Osteoblast (primary cell): ENCODE data around the gene RHOF. TPM values are rescaled to one million over a fixed set of nuclear protein-coding genes. Genes with fewer than 3 reads are reported as not detected.

Experiments
- DNase-seq: peaks from one replicate; pipeline ENCODE4 v3.0.0; 2011; ENCODE audit warnings: low spot score, mixed read lengths; ENCODE audit not compliant: insufficient read length; ENCODE audit errors: missing footprints
- H2AFZ ChIP-seq: 2 replicates; pipeline ENCODE4 v1.6.0; 2011; ENCODE audit warnings: mild to moderate bottlenecking, low read length
- H3K27ac ChIP-seq: 2 replicates; pipeline ENCODE4 v1.5.1; 2011; ENCODE audit warnings: mild to moderate bottlenecking, low read depth, low read length, moderate library complexity
- H3K27me3 ChIP-seq: 2 replicates; pipeline ENCODE4 v1.6.0; 2012; ENCODE audit warnings: mild to moderate bottlenecking, control low read depth, inconsistent platforms, low read length, moderate library complexity; ENCODE audit not compliant: insufficient read depth
- H3K36me3 ChIP-seq: 2 replicates; pipeline ENCODE4 v1.5.1; 2011; ENCODE audit warnings: mild to moderate bottlenecking, low read length, control low read depth, moderate library complexity; ENCODE audit not compliant: insufficient read depth
- H3K4me1 ChIP-seq: 2 replicates; pipeline ENCODE4 v1.5.1; 2011; ENCODE audit warnings: mild to moderate bottlenecking, low read length, control low read depth, moderate library complexity; ENCODE audit not compliant: insufficient read depth
- H3K4me2 ChIP-seq: 2 replicates; pipeline ENCODE4 v1.6.0; 2011; ENCODE audit warnings: mild to moderate bottlenecking, low read length; ENCODE audit not compliant: insufficient read depth
- H3K4me3 ChIP-seq: fragments of 200-600 bp; sonication (generic); 3 replicates; pipeline ENCODE4 v1.5.1; 2012; ENCODE audit warnings: mild to moderate bottlenecking, low read length, inconsistent platforms; ENCODE audit not compliant: insufficient read depth
- H3K79me2 ChIP-seq: 2 replicates; pipeline ENCODE4 v1.6.0; 2012; ENCODE audit warnings: mild to moderate bottlenecking, low read length, control low read depth, inconsistent platforms; ENCODE audit not compliant: insufficient read depth
- H3K9me3 ChIP-seq: 2 replicates; pipeline ENCODE4 v1.5.1; 2011; ENCODE audit warnings: low read depth, low read length, control low read depth
- H4K20me1 ChIP-seq: 2 replicates; pipeline ENCODE4 v1.6.0; 2012; ENCODE audit warnings: mild to moderate bottlenecking, low read length, control low read depth; ENCODE audit not compliant: insufficient read depth
- CTCF ChIP-seq: IDR thresholded peaks from 2 replicates; pipeline ENCODE4 v1.5.1; 2011; ENCODE audit warnings: mild to moderate bottlenecking, low read depth, low read length, moderate library complexity; ENCODE audit errors: extremely low read depth
- total RNA-seq: library from RNA; depleted of rRNA; stranded (reverse); fragments of >200 nt; gene quantifications from 2 replicates; pipeline ENCODE4 v1.2.3, GENCODE V29; 2012

RHOF gene
- total RNA-seq, 1 donor: 8.3 TPM

GRCh38 chr12:121816925-121817647 lies 23.6 kb upstream of the RHOF start:
- no peak overlapping the region for H3K4me2 ChIP-seq
- H3K27me3 ChIP-seq: no peaks in the 10 kb centered on the region
- peaks cover 61% of the 10 kb centered on the region for H3K79me2 ChIP-seq
- H3K4me1 ChIP-seq: peaks cover 10% of the 10 kb centered on the region
- H3K27ac ChIP-seq: no peak overlapping the region
- no peak for TF ChIP-seq CTCF
- no peaks in the 10 kb centered on the region for H3K9me3 ChIP-seq
- no peak overlapping the region for H3K4me3 ChIP-seq
- peak; percentile 45 for DNase-seq
- H2AFZ ChIP-seq: no peak overlapping the region
- peaks cover 79% of the 10 kb centered on the region for H3K36me3 ChIP-seq
- H4K20me1 ChIP-seq: peaks cover 35% of the 10 kb centered on the region

GRCh38 chr12:121815263-121815662 lies 21.8 kb upstream of the RHOF start:
- peaks cover 49% of the 10 kb centered on the region for H4K20me1 ChIP-seq
- peaks cover 74% of the 10 kb centered on the region for H3K36me3 ChIP-seq
- TF ChIP-seq CTCF: no peak

DNA sequence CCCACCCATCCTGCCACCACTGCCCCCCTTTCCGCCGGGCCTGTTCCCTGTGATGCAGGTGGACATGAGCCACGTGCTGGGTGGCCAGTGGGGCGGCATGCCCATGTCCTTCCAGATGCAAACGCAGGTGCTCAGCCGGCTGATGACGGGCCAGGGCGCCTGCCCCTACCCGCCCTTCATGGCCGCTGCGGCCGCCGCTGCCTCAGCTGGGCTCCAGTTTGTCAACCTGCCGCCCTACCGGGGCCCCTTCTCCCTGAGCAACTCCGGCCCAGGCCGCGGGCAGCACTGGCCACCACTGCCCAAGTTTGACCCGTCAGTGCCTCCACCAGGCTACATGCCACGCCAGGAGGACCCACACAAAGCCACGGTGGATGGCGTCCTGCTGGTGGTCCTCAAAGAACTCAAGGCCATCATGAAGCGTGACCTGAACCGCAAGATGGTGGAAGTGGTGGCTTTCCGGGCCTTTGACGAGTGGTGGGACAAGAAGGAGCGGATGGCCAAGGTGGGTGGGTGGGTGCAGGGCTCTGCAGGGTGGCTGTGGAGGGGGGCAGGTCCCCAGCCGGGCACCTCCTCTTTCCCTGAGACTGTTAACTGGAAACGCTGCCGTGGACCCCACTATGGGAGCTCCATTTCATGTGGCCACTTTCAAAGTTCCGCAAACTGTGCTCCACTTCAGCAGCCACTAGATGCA lies 21.1 kb upstream of the RHOF start:
- H3K36me3 ChIP-seq: peaks cover 71% of the 10 kb centered on the region
- no peak overlapping the region for H2AFZ ChIP-seq

More at GRCh38 chr12:121815263-121815662, 21.8 kb upstream of the RHOF start:
- no peaks in the 10 kb centered on the region for H3K27me3 ChIP-seq
- H3K4me1 ChIP-seq: peaks cover 22% of the 10 kb centered on the region
- peaks cover 76% of the 10 kb centered on the region for H3K79me2 ChIP-seq
- H3K27ac ChIP-seq: no peak overlapping the region
- no peaks in the 10 kb centered on the region for H3K9me3 ChIP-seq
- H3K4me2 ChIP-seq: no peak overlapping the region
- no peak overlapping the region for H2AFZ ChIP-seq
- no peak for DNase-seq
- H3K4me3 ChIP-seq: no peak overlapping the region

More for the DNA sequence above, 21.1 kb upstream of the RHOF start:
- Histone ChIP-seq H3K4me3 (no peak overlapping the region), H3K27ac (no peak overlapping the region), H4K20me1 (peaks cover 46% of the 10 kb centered on the region), H3K4me2 (no peak overlapping the region), H3K79me2 (peaks cover 78% of the 10 kb centered on the region), H3K4me1 (peaks cover 22% of the 10 kb centered on the region), H3K9me3 (no peaks in the 10 kb centered on the region), H3K27me3 (no peaks in the 10 kb centered on the region)
- DNase-seq: no peak
- TF ChIP-seq CTCF: no peak
